ENCODE results near the gene TAAR1. TPM values are rescaled to one million over a fixed set of nuclear protein-coding genes. Genes with fewer than 3 reads are reported as not detected.

TAAR1 gene
- total RNA-seq, 1 experiment from 2014 or later = not detected

DNA sequence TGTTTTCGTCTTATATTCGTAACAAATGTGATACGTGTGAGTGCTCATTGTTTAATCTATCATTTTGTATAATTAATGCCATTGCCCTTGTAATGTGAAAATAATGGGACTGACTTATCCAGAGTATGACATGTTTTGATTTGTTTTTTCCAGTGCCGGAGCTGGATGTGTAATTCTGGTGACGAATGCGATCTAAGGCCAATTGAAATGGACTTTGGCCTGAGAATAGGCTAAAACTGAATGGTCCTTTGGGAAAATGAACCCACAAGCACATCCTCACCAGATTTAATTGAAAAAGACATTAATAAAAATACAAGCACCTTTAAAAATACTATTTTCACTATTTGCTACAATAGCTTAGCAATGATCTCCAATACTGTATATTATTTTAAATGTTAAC lies 62.8 kb downstream of the TAAR1 start:
- RAD21 ChIA-PET (ENCODE audit: low non-redundant PET in 1 of 2, low total read pairs in 2 of 2, uncharacterized antibody in 2 of 2, unreplicated experiment in 2 of 2) = no interaction called here
- Histone ChIP-seq H3K9ac (ENCODE audit: low read length) (no peak overlapping the region), H4K20me1 (ENCODE audit: insufficient read depth) (no peaks in the 10 kb centered on the region), H3K27me3 (ENCODE audit: insufficient read depth, low read length) (no peaks in the 10 kb centered on the region), H3K4me3 (replicated peaks in 1 of 2; ENCODE audit: low read depth in 1 of 2, low read length in 2 of 2) (no peak overlapping the region), H2AFZ (ENCODE audit: low read depth, low read length, poor library complexity, severe bottlenecking) (no peak overlapping the region), H3K79me2 (ENCODE audit: insufficient read depth, low read length) (no peaks in the 10 kb centered on the region), H3K9me3 (ENCODE audit: control insufficient read depth in 1 of 2, insufficient read depth in 1 of 2, low read depth in 1 of 2, low read length in 2 of 2) (no peaks in the 10 kb centered on the region), H3K9me2 (ENCODE audit: insufficient read depth) (no peaks in the 10 kb centered on the region), H3K4me2 (ENCODE audit: low read length) (no peak overlapping the region), H3K27ac (ENCODE audit: low read depth, low read length) (no peak overlapping the region), H3K36me3 (ENCODE audit: control insufficient read depth in 1 of 2, insufficient read depth in 2 of 2, low read length in 2 of 2) (no peaks in the 10 kb centered on the region), H3K4me1 (ENCODE audit: control insufficient read depth in 1 of 2, insufficient read depth in 2 of 2, low read length in 2 of 2) (peaks cover 0 to 5% of the 10 kb centered on the region in 2 experiments; a peak in 1 of 4 replicates)
- no peak for ATAC-seq
- POLR2A ChIA-PET = no interaction called here
- intact Hi-C loops (cut with micrococcal nuclease) = no loop called here
- no TSS peak for BruUV-seq (replicated peaks)
- TF ChIP-seq, protein P1, sequence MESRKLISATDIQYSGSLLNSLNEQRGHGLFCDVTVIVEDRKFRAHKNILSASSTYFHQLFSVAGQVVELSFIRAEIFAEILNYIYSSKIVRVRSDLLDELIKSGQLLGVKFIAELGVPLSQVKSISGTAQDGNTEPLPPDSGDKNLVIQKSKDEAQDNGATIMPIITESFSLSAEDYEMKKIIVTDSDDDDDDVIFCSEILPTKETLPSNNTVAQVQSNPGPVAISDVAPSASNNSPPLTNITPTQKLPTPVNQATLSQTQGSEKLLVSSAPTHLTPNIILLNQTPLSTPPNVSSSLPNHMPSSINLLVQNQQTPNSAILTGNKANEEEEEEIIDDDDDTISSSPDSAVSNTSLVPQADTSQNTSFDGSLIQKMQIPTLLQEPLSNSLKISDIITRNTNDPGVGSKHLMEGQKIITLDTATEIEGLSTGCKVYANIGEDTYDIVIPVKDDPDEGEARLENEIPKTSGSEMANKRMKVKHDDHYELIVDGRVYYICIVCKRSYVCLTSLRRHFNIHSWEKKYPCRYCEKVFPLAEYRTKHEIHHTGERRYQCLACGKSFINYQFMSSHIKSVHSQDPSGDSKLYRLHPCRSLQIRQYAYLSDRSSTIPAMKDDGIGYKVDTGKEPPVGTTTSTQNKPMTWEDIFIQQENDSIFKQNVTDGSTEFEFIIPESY (IDR thresholded peaks at IDR 0.05; ENCODE audit: extremely low read depth, insufficient replicate concordance, low read length) = no peak
- TF ChIP-seq EZH2 (IDR thresholded peaks at IDR 0.05) = no peak
- TF ChIP-seq ELF1 (IDR thresholded peaks at IDR 0.05; ENCODE audit: borderline replicate concordance, low read depth) = no peak
- TF ChIP-seq EZH2phosphoT487 (IDR thresholded peaks at IDR 0.05; ENCODE audit: borderline replicate concordance) = no peak
- no peak for TF ChIP-seq ZNF274 (IDR thresholded peaks at IDR 0.05; ENCODE audit: low read depth, low read length)
- TF ChIP-seq EGR1 (IDR thresholded peaks at IDR 0.05; ENCODE audit: low read depth) = no peak
- TF ChIP-seq POLR2A (IDR thresholded peaks at IDR 0.05; ENCODE audit: borderline replicate concordance, extremely low read depth, insufficient read depth, insufficient read length) = no peak
- TF ChIP-seq CEBPB (IDR thresholded peaks at IDR 0.05; ENCODE audit: low read depth) = no peak
- TF ChIP-seq YY1 (IDR thresholded peaks at IDR 0.05; ENCODE audit: extremely low read depth, insufficient replicate concordance, low read depth, low read length) = no peak
- TF ChIP-seq JUND (IDR thresholded peaks at IDR 0.05) = no peak
- no peak for DNase-seq (ENCODE audit: low read depth, low spot score)
- CTCF ChIA-PET = no interaction called here

Other genes with a start within 250 kb of the TAAR1 start
- 27.8 TPM for gene STX7, start 146.1 kb downstream of the TAAR1 start, total RNA-seq (2021; ENCODE audit: unreplicated experiment)
- not detected for gene TAAR9, start 120.9 kb downstream of the TAAR1 start, total RNA-seq (2021; ENCODE audit: unreplicated experiment)
- gene TAAR8, start 106.5 kb downstream of the TAAR1 start, total RNA-seq (2021; ENCODE audit: unreplicated experiment) = not detected
- not detected for gene TAAR6, start 88.9 kb downstream of the TAAR1 start, total RNA-seq (2021; ENCODE audit: unreplicated experiment)
- not detected for gene TAAR5, start 69.4 kb downstream of the TAAR1 start, total RNA-seq (2021; ENCODE audit: unreplicated experiment)
- not detected for gene TAAR2, start 34.9 kb downstream of the TAAR1 start, total RNA-seq (2021; ENCODE audit: unreplicated experiment)
- gene VNN1, start 54.9 kb upstream of the TAAR1 start, total RNA-seq (2021; ENCODE audit: unreplicated experiment) = not detected
- gene VNN2, start 98.7 kb upstream of the TAAR1 start, total RNA-seq (2021; ENCODE audit: unreplicated experiment) = 0.37 TPM
- gene SLC18B1, start 139.5 kb upstream of the TAAR1 start, total RNA-seq (2021; ENCODE audit: unreplicated experiment) = 18.1 TPM
- 1,660 TPM for gene RPS12, start 155.4 kb upstream of the TAAR1 start, total RNA-seq (2021; ENCODE audit: unreplicated experiment)